ENCODE results near the gene TSEN2.

GRCh38 chr3:12527757-12528143 is 43.5 kb downstream of the TSEN2 start:
- TF ChIP-seq CTCF (IDR thresholded peaks at IDR 0.05) = no peak
- no peak for TF ChIP-seq EP300 (IDR thresholded peaks at IDR 0.05)
